ENCODE measurements around the gene APOOL.
"Not testable (repeated sequence)": the region's sequence is repeated elsewhere in the genome, so short reads cannot be mapped to it uniquely, and the experiment has no call there.

Gene APOOL

GRCh38 chrX:85051627-85052026 lies 48.0 kb downstream of the APOOL start:
- no peak overlapping the region for H3K27ac Mint-ChIP-seq
- peaks cover under 1% of the 10 kb centered on the region for H3K9me3 Mint-ChIP-seq
- TF ChIP-seq, protein P1, sequence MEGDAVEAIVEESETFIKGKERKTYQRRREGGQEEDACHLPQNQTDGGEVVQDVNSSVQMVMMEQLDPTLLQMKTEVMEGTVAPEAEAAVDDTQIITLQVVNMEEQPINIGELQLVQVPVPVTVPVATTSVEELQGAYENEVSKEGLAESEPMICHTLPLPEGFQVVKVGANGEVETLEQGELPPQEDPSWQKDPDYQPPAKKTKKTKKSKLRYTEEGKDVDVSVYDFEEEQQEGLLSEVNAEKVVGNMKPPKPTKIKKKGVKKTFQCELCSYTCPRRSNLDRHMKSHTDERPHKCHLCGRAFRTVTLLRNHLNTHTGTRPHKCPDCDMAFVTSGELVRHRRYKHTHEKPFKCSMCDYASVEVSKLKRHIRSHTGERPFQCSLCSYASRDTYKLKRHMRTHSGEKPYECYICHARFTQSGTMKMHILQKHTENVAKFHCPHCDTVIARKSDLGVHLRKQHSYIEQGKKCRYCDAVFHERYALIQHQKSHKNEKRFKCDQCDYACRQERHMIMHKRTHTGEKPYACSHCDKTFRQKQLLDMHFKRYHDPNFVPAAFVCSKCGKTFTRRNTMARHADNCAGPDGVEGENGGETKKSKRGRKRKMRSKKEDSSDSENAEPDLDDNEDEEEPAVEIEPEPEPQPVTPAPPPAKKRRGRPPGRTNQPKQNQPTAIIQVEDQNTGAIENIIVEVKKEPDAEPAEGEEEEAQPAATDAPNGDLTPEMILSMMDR (IDR thresholded peaks at IDR 0.05), result no peak
- DNase-seq, result no peak
- H3K36me3 Mint-ChIP-seq (ENCODE audit: low read depth), result peaks cover 1% of the 10 kb centered on the region
- H3K4me3 Mint-ChIP-seq, result no peak overlapping the region
- no peaks in the 10 kb centered on the region for H3K27me3 Mint-ChIP-seq (ENCODE audit: low read depth, poor library complexity)
- H3K4me1 Mint-ChIP-seq, result no peaks in the 10 kb centered on the region

DNA sequence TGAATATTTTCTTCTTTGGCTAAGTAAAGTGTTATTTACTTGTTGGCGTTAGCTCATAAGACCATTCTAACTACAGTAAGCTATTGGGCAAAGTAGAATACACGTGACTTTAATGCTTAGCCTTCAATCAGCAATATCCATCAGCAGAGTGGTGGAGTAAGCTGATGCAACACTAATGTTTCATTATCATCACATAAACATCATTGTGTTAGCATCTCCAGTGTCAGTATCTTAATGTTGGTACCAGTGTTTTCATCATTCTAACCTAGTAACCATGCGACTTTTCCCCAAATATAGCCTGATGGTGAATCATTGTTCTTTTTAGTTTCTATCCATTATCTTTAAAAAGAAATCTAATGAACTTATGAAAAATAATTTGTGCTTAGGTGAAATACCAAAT lies 48.5 kb downstream of the APOOL start:
- Mint-ChIP-seq H3K9me3 (peaks cover 5% of the 10 kb centered on the region), H3K27ac (no peak overlapping the region), H3K27me3 (ENCODE audit: low read depth, poor library complexity) (no peaks in the 10 kb centered on the region), H3K36me3 (ENCODE audit: low read depth) (peaks cover 5% of the 10 kb centered on the region), H3K4me1 (no peaks in the 10 kb centered on the region), H3K4me3 (no peak overlapping the region)
- TF ChIP-seq, protein P1 (IDR thresholded peaks at IDR 0.05), result no peak
- no peak for DNase-seq

GRCh38 chrX:85052636-85053343 lies 49.1 kb downstream of the APOOL start:
- DNase-seq, result no peak
- no peaks in the 10 kb centered on the region for H3K4me1 Mint-ChIP-seq
- peaks cover 7% of the 10 kb centered on the region for H3K36me3 Mint-ChIP-seq (ENCODE audit: low read depth)
- peaks cover 5% of the 10 kb centered on the region for H3K9me3 Mint-ChIP-seq
- no peak overlapping the region for H3K27ac Mint-ChIP-seq
- no peaks in the 10 kb centered on the region for H3K27me3 Mint-ChIP-seq (ENCODE audit: low read depth, poor library complexity)
- no peak overlapping the region for H3K4me3 Mint-ChIP-seq
- TF ChIP-seq, protein P1 (IDR thresholded peaks at IDR 0.05), result no peak

GRCh38 chrX:85065512-85066198 lies 62.0 kb downstream of the APOOL start:
- no peaks in the 10 kb centered on the region for H3K4me1 Mint-ChIP-seq
- H3K27ac Mint-ChIP-seq, result no peak overlapping the region
- H3K27me3 Mint-ChIP-seq (ENCODE audit: low read depth, poor library complexity), result no peaks in the 10 kb centered on the region
- peaks cover 51% of the 10 kb centered on the region for H3K9me3 Mint-ChIP-seq
- TF ChIP-seq, protein P1 (IDR thresholded peaks at IDR 0.05), result no peak
- H3K4me3 Mint-ChIP-seq, result no peak overlapping the region
- DNase-seq, result no peak
- peaks cover 56% of the 10 kb centered on the region for H3K36me3 Mint-ChIP-seq (ENCODE audit: low read depth)

DNA sequence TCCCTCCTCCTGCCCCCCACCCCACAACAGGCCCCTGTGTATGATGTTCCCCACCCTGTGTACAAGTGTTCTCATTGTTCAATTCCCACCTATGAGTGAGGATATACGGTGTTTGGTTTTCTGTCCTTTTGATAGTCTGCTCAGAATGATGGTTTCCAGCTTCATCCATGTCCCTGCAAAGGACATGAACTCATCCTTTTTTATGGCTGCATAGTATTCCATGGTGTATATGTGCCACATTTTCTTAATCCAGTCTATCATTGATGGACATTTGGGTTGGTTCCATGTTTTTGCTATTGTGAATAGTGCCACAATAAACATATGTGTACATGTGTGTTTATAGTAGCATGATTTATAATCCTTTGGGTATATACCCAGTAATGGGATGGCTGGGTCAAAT lies 73.6 kb downstream of the APOOL start:
- not testable (repeated sequence) for H3K27me3 Mint-ChIP-seq (ENCODE audit: low read depth, poor library complexity); DNase-seq; H3K4me3 Mint-ChIP-seq; H3K27ac Mint-ChIP-seq; H3K4me1 Mint-ChIP-seq
- Mint-ChIP-seq H3K9me3 (peaks cover 50% of the 10 kb centered on the region), H3K36me3 (ENCODE audit: low read depth) (peaks cover 67% of the 10 kb centered on the region)

GRCh38 chrX:85084770-85085393 lies 81.2 kb downstream of the APOOL start:
- Mint-ChIP-seq H3K4me3 (no peak overlapping the region), H3K27me3 (ENCODE audit: low read depth, poor library complexity) (no peaks in the 10 kb centered on the region)
- peak; percentile 25 for DNase-seq

More at GRCh38 chrX:85084770-85085393, 81.2 kb downstream of the APOOL start:
- Mint-ChIP-seq H3K27ac (no peak overlapping the region), H3K36me3 (ENCODE audit: low read depth) (peaks cover 49% of the 10 kb centered on the region), H3K9me3 (peaks cover 35% of the 10 kb centered on the region), H3K4me1 (no peaks in the 10 kb centered on the region)
- TF ChIP-seq, protein P1 (IDR thresholded peaks at IDR 0.05), result peak; percentile 81

All from nephron progenitor cell (in vitro differentiated cells).